PFSK-1 (cell line): Measurements from ENCODE around the gene OTULINL.

Source experiments
- POLR2AphosphoS5 ChIP-seq: IDR thresholded peaks from 2 replicates; pipeline ENCODE4 v1.6.1; 2012; ENCODE audit warnings: low read depth, mild to moderate bottlenecking, control low read depth, low read length, moderate library complexity
- SIN3A ChIP-seq: IDR thresholded peaks from 2 replicates; pipeline ENCODE4 v1.6.1; 2012; ENCODE audit warnings: mild to moderate bottlenecking, low read length, moderate library complexity, borderline replicate concordance; ENCODE audit not compliant: insufficient read depth
- TAF1 ChIP-seq: IDR thresholded peaks from 2 replicates; pipeline ENCODE4 v1.6.1; 2012; ENCODE audit warnings: low read length, control low read depth, borderline replicate concordance; ENCODE audit not compliant: insufficient read depth
- TF ChIP-seq, protein P1 (sequence below), 2 experiments: IDR thresholded peaks; 2 replicates each; pipeline versions ENCODE4 v1.6.1 to v1.8.0; 2011 to 2012; ENCODE audit warnings: low read depth in 2 of 2, low read length in 2 of 2, control low read depth in 1 of 2, inconsistent platforms in 1 of 2, mild to moderate bottlenecking in 1 of 2, moderate library complexity in 1 of 2; ENCODE audit not compliant: insufficient read depth in 1 of 2

- TF ChIP-seq TAF1 (no peak), SIN3A (no peak), POLR2AphosphoS5 (no peak)
- TF ChIP-seq, protein P1, sequence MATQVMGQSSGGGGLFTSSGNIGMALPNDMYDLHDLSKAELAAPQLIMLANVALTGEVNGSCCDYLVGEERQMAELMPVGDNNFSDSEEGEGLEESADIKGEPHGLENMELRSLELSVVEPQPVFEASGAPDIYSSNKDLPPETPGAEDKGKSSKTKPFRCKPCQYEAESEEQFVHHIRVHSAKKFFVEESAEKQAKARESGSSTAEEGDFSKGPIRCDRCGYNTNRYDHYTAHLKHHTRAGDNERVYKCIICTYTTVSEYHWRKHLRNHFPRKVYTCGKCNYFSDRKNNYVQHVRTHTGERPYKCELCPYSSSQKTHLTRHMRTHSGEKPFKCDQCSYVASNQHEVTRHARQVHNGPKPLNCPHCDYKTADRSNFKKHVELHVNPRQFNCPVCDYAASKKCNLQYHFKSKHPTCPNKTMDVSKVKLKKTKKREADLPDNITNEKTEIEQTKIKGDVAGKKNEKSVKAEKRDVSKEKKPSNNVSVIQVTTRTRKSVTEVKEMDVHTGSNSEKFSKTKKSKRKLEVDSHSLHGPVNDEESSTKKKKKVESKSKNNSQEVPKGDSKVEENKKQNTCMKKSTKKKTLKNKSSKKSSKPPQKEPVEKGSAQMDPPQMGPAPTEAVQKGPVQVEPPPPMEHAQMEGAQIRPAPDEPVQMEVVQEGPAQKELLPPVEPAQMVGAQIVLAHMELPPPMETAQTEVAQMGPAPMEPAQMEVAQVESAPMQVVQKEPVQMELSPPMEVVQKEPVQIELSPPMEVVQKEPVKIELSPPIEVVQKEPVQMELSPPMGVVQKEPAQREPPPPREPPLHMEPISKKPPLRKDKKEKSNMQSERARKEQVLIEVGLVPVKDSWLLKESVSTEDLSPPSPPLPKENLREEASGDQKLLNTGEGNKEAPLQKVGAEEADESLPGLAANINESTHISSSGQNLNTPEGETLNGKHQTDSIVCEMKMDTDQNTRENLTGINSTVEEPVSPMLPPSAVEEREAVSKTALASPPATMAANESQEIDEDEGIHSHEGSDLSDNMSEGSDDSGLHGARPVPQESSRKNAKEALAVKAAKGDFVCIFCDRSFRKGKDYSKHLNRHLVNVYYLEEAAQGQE (IDR thresholded peaks at IDR 0.05; ENCODE audit: insufficient read depth in 1 of 2, low read depth in 2 of 2, low read length in 2 of 2) = no peak
These were observed 54.1 kb downstream of the OTULINL start for GRCh38 chr5:14635656-14636055.
